ENCODE data around the gene NARF. TPM values are rescaled to one million over a fixed set of nuclear protein-coding genes. Genes with fewer than 3 reads are reported as not detected.

NARF gene
- total and polyA plus RNA-seq, 2 of the 8 experiments (the other 6 are each of a cell fraction or from before 2014, with no cell fraction given): 97.4 to 131 TPM

DNA sequence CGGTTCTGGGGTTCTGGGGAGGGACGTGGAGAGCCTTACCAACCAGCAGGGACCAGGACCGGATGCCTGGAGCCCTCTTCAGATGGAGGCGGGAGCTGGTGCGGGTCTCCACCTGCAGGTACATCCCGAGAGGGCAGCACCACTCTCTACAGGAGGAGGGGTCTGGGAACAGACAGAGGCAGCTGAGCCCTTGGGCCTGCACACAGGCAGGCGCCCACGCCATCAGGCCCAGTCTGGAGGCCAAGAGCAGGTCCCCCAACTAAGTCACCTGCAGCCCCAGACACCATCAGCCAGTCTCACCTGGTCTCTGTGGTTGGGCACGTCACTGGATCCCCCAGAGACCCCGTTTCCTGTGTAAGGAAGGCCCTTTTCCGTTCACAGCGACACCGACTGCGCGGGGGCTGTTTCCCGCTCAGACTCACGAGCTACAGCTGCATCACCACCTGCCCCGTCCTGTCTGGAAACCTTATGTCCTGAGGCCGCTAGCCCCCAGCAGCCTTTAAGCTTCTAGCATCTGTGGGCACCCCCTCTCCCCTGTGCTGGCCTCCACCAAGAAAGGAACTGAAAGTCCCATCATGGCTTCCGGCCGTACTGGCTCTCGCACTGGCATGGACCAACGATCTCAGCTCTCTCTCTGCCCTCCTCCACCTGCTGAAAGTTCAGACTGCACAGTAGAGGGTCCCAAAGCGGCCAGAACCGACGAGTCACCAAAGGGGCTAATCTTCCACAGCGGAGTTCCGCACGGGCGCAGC, 9.2 kb upstream of the NARF start:
- peaks cover 0 to 6% of the 10 kb centered on the region in 2 experiments; a peak in 1 of 4 replicates for H3K79me2 ChIP-seq (ENCODE audit: control insufficient read depth in 1 of 2, insufficient read depth in 2 of 2, low read length in 2 of 2)
- peak overlapping the region; percentile 80 for H4K91ac ChIP-seq (replicated peaks; ENCODE audit: insufficient read length, low read length)
- TF ChIP-seq POLR2A (IDR thresholded peaks at IDR 0.05; ENCODE audit: control extremely low read depth in 1 of 2, low read depth in 2 of 2, low read length in 2 of 2) (peak in 1 of 2 experiments; percentile 28; a peak in 1 of 3 replicates), CHD2 (IDR thresholded peaks at IDR 0.05; ENCODE audit: low read length) (no peak), CHD1 (IDR thresholded peaks at IDR 0.05; ENCODE audit: low read depth, low read length) (no peak), SP2 (IDR thresholded peaks at IDR 0.05; ENCODE audit: low read length) (no peak), RFX5 (IDR thresholded peaks at IDR 0.05; ENCODE audit: borderline replicate concordance, low read depth, low read length) (no peak), RAD21 (IDR thresholded peaks at IDR 0.05 in 1 of 2, conservative IDR thresholded peaks at IDR 0.05 in 1 of 2; ENCODE audit: low read depth in 2 of 2, low read length in 2 of 2) (peak; percentile 11 to 33; a peak in 3 of 4 replicates)
- TF ChIP-seq, protein P1, sequence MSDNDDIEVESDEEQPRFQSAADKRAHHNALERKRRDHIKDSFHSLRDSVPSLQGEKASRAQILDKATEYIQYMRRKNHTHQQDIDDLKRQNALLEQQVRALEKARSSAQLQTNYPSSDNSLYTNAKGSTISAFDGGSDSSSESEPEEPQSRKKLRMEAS (IDR thresholded peaks at IDR 0.05): peak; percentile 13; the same call in 1 of the 2 replicates
- TF ChIP-seq, protein P2, sequence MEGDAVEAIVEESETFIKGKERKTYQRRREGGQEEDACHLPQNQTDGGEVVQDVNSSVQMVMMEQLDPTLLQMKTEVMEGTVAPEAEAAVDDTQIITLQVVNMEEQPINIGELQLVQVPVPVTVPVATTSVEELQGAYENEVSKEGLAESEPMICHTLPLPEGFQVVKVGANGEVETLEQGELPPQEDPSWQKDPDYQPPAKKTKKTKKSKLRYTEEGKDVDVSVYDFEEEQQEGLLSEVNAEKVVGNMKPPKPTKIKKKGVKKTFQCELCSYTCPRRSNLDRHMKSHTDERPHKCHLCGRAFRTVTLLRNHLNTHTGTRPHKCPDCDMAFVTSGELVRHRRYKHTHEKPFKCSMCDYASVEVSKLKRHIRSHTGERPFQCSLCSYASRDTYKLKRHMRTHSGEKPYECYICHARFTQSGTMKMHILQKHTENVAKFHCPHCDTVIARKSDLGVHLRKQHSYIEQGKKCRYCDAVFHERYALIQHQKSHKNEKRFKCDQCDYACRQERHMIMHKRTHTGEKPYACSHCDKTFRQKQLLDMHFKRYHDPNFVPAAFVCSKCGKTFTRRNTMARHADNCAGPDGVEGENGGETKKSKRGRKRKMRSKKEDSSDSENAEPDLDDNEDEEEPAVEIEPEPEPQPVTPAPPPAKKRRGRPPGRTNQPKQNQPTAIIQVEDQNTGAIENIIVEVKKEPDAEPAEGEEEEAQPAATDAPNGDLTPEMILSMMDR (IDR thresholded peaks at IDR 0.05; ENCODE audit: control extremely low read depth in 1 of 3, insufficient read depth in 1 of 3, low read depth in 1 of 3, low read length in 3 of 3): peak in 2 of 3 experiments; percentile 10 to 15; a peak in 3 of 4 replicates
- no peak overlapping the region for H3K27ac ChIP-seq (ENCODE audit: low read depth, low read length)
- H3K4me1 ChIP-seq (replicated peaks in 1 of 4; ENCODE audit: control insufficient read depth in 3 of 4, insufficient read depth in 4 of 4, low read length in 3 of 4): peaks cover 0 to 9% (median 3%) of the 10 kb centered on the region in 4 experiments; a peak in 4 of 7 replicates
- peak overlapping the region; percentile 66 to 97 (median 86); a peak in 7 of 8 replicates for H3K4me3 ChIP-seq (ENCODE audit: extremely low read depth in 1 of 4, insufficient read depth in 2 of 4, low read depth in 3 of 4, low read length in 4 of 4)
- H2AK5ac ChIP-seq (ENCODE audit: low read depth, low read length): no peak overlapping the region
- H4K20me1 ChIP-seq (replicated peaks in 1 of 2; ENCODE audit: control insufficient read depth in 1 of 2, insufficient read depth in 2 of 2, low read length in 2 of 2): peaks cover 2 to 13% of the 10 kb centered on the region in 2 experiments
- no peak overlapping the region for H4K5ac ChIP-seq (ENCODE audit: insufficient read length, low read depth, low read length)
- no peak overlapping the region; the same call in 1 of the 2 replicates for H2BK20ac ChIP-seq (ENCODE audit: low read length)
- CTCF ChIA-PET (ENCODE audit: partially characterized antibody): interaction anchor here (0.8 to 2.2 kb wide), 5 partner anchors 24 to 98 kb away, joined by 3 to 5 read pairs (median 3); no protein-coding TSS in a partner anchor
- no peaks in the 10 kb centered on the region for H3K27me3 ChIP-seq (replicated peaks in 1 of 4; ENCODE audit: control insufficient read depth in 3 of 4, extremely low read depth in 1 of 4, insufficient read depth in 3 of 4, low read length in 3 of 4)
- 0 out of 2 replicates have a peak overlapping the region, but pooled peaks have one; percentile 8 for H2BK5ac ChIP-seq (ENCODE audit: low read depth, low read length)
- peak overlapping the region; percentile 45 for H4K8ac ChIP-seq (ENCODE audit: extremely low read depth, insufficient read depth, low read length)
- POLR2A ChIA-PET (ENCODE audit: partially characterized antibody): interaction anchor here (0.6 to 2.2 kb wide), 7 partner anchors 8 to 260 kb away, joined by 3 to 12 read pairs (median 5); partner anchors contain the start of gene NARF
- 0 out of 2 replicates have a peak overlapping the region, but pooled peaks have one; percentile 29 for H2BK15ac ChIP-seq (ENCODE audit: low read length)
- H3K56ac ChIP-seq (replicated peaks; ENCODE audit: insufficient read length, low read depth, low read length): no peak overlapping the region
- no peak overlapping the region for H3K14ac ChIP-seq (ENCODE audit: insufficient read length)
- peaks cover 2 to 10% of the 10 kb centered on the region in 2 experiments; a peak in 3 of 4 replicates for H3K9me3 ChIP-seq (ENCODE audit: insufficient read depth in 2 of 2, low read depth in 1 of 2, low read length in 1 of 2)
- peak overlapping the region; percentile 80 to 86 for H3K4me2 ChIP-seq (ENCODE audit: insufficient read depth in 1 of 2, low read depth in 2 of 2, low read length in 2 of 2)
- no peak overlapping the region for H3K18ac ChIP-seq (ENCODE audit: extremely low read depth, low read length)
- H2AFZ ChIP-seq (ENCODE audit: low read length): no peak overlapping the region
- H3K4ac ChIP-seq (replicated peaks; ENCODE audit: insufficient read length, low read depth, low read length): peak overlapping the region; percentile 91
- H3K23ac ChIP-seq (ENCODE audit: insufficient read length): no peak overlapping the region
- no peak for FAIRE-seq
- no peaks in the 10 kb centered on the region; the same call in 1 of the 2 replicates for H3K79me1 ChIP-seq (ENCODE audit: low read depth, low read length)
- WGBS, 2 experiments (ENCODE audit: extremely low coverage in 1 of 2, insufficient coverage in 1 of 2, insufficient read length in 1 of 2, insufficient replicate concordance in 2 of 2, low coverage in 1 of 2, low lambda C conversion rate in 2 of 2, missing lambda C conversion rate in 1 of 2): 90% methylated on average over 30 of the region's 30 CpGs; no CpG with 5 or more reads in 1 of the 2 experiments
- H3K36me3 ChIP-seq (ENCODE audit: control insufficient read depth in 2 of 4, insufficient read depth in 4 of 4, low read length in 3 of 4): peaks cover 4 to 6% (median 5%) of the 10 kb centered on the region in 4 experiments; a peak in 4 of 8 replicates
- H3K9ac ChIP-seq (replicated peaks in 1 of 4; ENCODE audit: extremely low read depth in 1 of 4, low read depth in 3 of 4, low read length in 3 of 4): no peak overlapping the region; a peak in 1 of 7 replicates
- no peak for DNase-seq (ENCODE audit: low read depth in 1 of 2, low spot score in 2 of 2)
- H2BK120ac ChIP-seq (replicated peaks; ENCODE audit: low read depth, low read length): no peak overlapping the region
- H3K23me2 ChIP-seq (ENCODE audit: low read depth, low read length): peaks cover 4% of the 10 kb centered on the region; the same call in 1 of the 2 replicates
- H2BK12ac ChIP-seq (ENCODE audit: low read depth, low read length): 0 out of 2 replicates have a peak overlapping the region, but pooled peaks have one; percentile 60
